ENCODE measurements around the gene PIK3R4.

DNA sequence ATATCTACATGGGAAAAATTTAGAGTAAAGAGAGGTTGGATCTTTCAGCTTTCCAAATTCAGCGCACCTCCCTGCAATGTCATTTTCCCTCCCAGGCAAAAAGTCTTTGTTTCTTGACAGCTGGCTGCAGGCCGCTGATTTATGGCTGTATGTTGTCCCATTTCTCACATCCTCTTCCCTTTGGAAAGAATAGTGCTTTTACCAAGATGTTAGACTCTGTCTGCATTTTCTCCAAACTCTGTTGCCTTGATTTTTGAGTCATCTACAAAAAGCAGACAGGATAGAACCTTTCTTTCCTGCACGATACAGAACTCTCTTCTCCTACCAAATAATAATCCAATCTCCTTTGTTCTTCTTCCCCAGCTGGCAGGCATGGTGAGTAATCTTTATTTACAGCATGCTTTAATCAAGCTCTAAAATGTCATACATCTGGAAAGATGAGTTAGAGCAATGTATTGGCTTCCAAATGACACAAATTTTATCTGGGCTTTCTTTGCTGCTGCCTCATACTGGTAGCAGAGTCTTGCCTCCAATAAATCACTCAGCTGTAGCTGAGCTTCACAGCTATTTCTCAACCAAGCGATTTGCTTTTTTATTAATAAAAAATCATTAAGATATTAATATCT lies 101.9 kb downstream of the PIK3R4 start:
- TF ChIP-seq, protein P1, sequence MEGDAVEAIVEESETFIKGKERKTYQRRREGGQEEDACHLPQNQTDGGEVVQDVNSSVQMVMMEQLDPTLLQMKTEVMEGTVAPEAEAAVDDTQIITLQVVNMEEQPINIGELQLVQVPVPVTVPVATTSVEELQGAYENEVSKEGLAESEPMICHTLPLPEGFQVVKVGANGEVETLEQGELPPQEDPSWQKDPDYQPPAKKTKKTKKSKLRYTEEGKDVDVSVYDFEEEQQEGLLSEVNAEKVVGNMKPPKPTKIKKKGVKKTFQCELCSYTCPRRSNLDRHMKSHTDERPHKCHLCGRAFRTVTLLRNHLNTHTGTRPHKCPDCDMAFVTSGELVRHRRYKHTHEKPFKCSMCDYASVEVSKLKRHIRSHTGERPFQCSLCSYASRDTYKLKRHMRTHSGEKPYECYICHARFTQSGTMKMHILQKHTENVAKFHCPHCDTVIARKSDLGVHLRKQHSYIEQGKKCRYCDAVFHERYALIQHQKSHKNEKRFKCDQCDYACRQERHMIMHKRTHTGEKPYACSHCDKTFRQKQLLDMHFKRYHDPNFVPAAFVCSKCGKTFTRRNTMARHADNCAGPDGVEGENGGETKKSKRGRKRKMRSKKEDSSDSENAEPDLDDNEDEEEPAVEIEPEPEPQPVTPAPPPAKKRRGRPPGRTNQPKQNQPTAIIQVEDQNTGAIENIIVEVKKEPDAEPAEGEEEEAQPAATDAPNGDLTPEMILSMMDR (IDR thresholded peaks at IDR 0.05) = no peak
- no peak for TF ChIP-seq POLR2AphosphoS5 (IDR thresholded peaks at IDR 0.05)
- no peak for TF ChIP-seq POLR2A (IDR thresholded peaks at IDR 0.05)
